CD4-positive, alpha-beta T cell treated with Interleukin-17A for 4 hours (primary cell): ENCODE data around the gene UBE3D.
"Not testable (repeated sequence)": the region's sequence is repeated elsewhere in the genome, so short reads cannot be mapped to it uniquely, and the experiment has no call there.

Experiments
- DNase-seq: peaks from one replicate; pipeline ENCODE4 v3.0.0-alpha.2; 2020; ENCODE audit warnings: mixed read lengths

Gene UBE3D

GRCh38 chr6:82909551-82909950 lies 156.1 kb downstream of the UBE3D start:
- DNase-seq = no peak

GRCh38 chr6:82908661-82909060 lies 157.0 kb downstream of the UBE3D start:
- DNase-seq = no peak

- no peak for DNase-seq
Measured at GRCh38 chr6:82906951-82907350, 158.7 kb downstream of the UBE3D start.

- no peak for DNase-seq
Measured at GRCh38 chr6:82906489-82906888, 159.2 kb downstream of the UBE3D start.

GRCh38 chr6:82904860-82905259 lies 160.8 kb downstream of the UBE3D start:
- no peak for DNase-seq

- DNase-seq = no peak
Measured at GRCh38 chr6:82904257-82904656, 161.4 kb downstream of the UBE3D start.

GRCh38 chr6:82902290-82902689 lies 163.4 kb downstream of the UBE3D start:
- no peak for DNase-seq

- DNase-seq = no peak
Measured at GRCh38 chr6:82894653-82895259, 170.9 kb downstream of the UBE3D start.

- DNase-seq = no peak
Measured at GRCh38 chr6:82893889-82894652, 171.6 kb downstream of the UBE3D start.

GRCh38 chr6:82891503-82891902 lies 174.1 kb downstream of the UBE3D start:
- DNase-seq = not testable (repeated sequence)

- DNase-seq = no peak
Measured at GRCh38 chr6:82891076-82891475, 174.6 kb downstream of the UBE3D start.

GRCh38 chr6:82890240-82890639 lies 175.4 kb downstream of the UBE3D start:
- DNase-seq = no peak

GRCh38 chr6:82889143-82889542 lies 176.5 kb downstream of the UBE3D start:
- DNase-seq = no peak

GRCh38 chr6:82882363-82883023 lies 183.1 kb downstream of the UBE3D start:
- no peak for DNase-seq

- DNase-seq = no peak
Measured at GRCh38 chr6:82881519-82881918, 184.1 kb downstream of the UBE3D start.

- DNase-seq = no peak
Measured at GRCh38 chr6:82878812-82879211, 186.8 kb downstream of the UBE3D start.

- no peak for DNase-seq
Measured at GRCh38 chr6:82877213-82878195, 188.1 kb downstream of the UBE3D start.

- no peak for DNase-seq
Measured at GRCh38 chr6:82875573-82876185, 190.0 kb downstream of the UBE3D start.

- DNase-seq = no peak
Measured at GRCh38 chr6:82874867-82875266, 190.8 kb downstream of the UBE3D start.

- no peak for DNase-seq
Measured at GRCh38 chr6:82872185-82872584, 193.5 kb downstream of the UBE3D start.

- DNase-seq = no peak
Measured at GRCh38 chr6:82870582-82871172, 195.0 kb downstream of the UBE3D start.

- no peak for DNase-seq
Measured at GRCh38 chr6:82869493-82869892, 196.1 kb downstream of the UBE3D start.
